Adrenal gland (tissue), 5 donors: ENCODE results near the gene CREBL2.

ENCODE experiments used
- CTCF ChIP-seq, 6 experiments: fragments of 450-650 bp in 4 of 6; fragments of 200-600 bp in 2 of 6; sonication (generic) in 1 of 6; IDR thresholded peaks; 1 replicate in 5 of 6; 2 replicates in 1 of 6; pipeline versions ENCODE4 v1.5.1 to v1.8.0; 2016 to 2021; ENCODE audit warnings: antibody characterized with exemption in 6 of 6, mild to moderate bottlenecking in 2 of 6, moderate library complexity in 1 of 6
- POLR2A ChIP-seq, 2 donors: fragments of 450-650 bp; IDR thresholded peaks; one replicate each; pipeline ENCODE4 v1.6.1; 2017; ENCODE audit warnings: antibody characterized with exemption in 2 of 2, mild to moderate bottlenecking in 2 of 2, moderate library complexity in 1 of 2
- donor health status: DM: no; HTN: no; CAD: no.

GRCh38 chr12:12610711-12611110 is 965 bp upstream of the CREBL2 start:
- TF ChIP-seq POLR2A (IDR thresholded peaks at IDR 0.05) (no peak), CTCF (IDR thresholded peaks at IDR 0.05) (no peak)
